Endothelial cell of umbilical vein (primary cell): ENCODE results near the gene TPCN2. TPM values are rescaled to one million over a fixed set of nuclear protein-coding genes. Genes with fewer than 3 reads are reported as not detected.

Experiments used
- BruUV-seq: library from RNA; stranded (reverse); fragments of 400-500 nt; replicated peaks from 2 replicates; lab custom pipeline; 2021; lab: Mats Ljungman, UMichigan
- CTCF ChIA-PET: fragments of 300-600, 350-600 bp; sonication (Branson Sonifier 250); formaldehyde crosslinking; loops from one replicate; lab custom pipeline; 2021; ENCODE audit warnings: antibody characterized with exemption, inconsistent platforms; lab: Charles Lee
- POLR2A ChIA-PET: fragments of 300-600, 350-600 bp; sonication (Branson Sonifier 250); formaldehyde crosslinking; loops from one replicate; lab custom pipeline; 2021; ENCODE audit warnings: antibody characterized with exemption, inconsistent platforms; lab: Charles Lee
- DNase-seq: peaks from one replicate; pipeline ENCODE4 v3.0.0-alpha.2; 2011; ENCODE audit warnings: low read depth, low spot score
- FAIRE-seq: peaks from 2 replicates; lab custom pipeline; 2011; peaks lifted over from hg19 to GRCh38; lab: Jason Lieb, UNC
- H2AFZ ChIP-seq: 2 replicates; pipeline ENCODE4 v1.6.0; 2012; ENCODE audit warnings: low read depth, low read length, control low read depth, inconsistent platforms
- H3K27ac ChIP-seq: 2 replicates; pipeline ENCODE4 v1.5.1; 2011; ENCODE audit warnings: low read depth, mild to moderate bottlenecking, control low read depth, low read length, moderate library complexity; ENCODE audit not compliant: insufficient read depth
- H3K27me3 ChIP-seq, 2 experiments: 2 replicates each; pipeline versions ENCODE4 v1.6.0 to v1.6.1; 2011; ENCODE audit warnings: low read length in 2 of 2, mixed read lengths in 1 of 2; ENCODE audit not compliant: control insufficient read depth in 2 of 2, insufficient read depth in 2 of 2
- H3K36me3 ChIP-seq, 2 experiments: 2 replicates in 1 of 2; 3 replicates in 1 of 2; pipeline ENCODE4 v1.5.1; 2011; ENCODE audit warnings: low read length in 2 of 2, mild to moderate bottlenecking in 1 of 2, moderate library complexity in 1 of 2; ENCODE audit not compliant: control insufficient read depth in 2 of 2, insufficient read depth in 2 of 2; ENCODE audit errors: extremely low read depth in 1 of 2
- H3K4me1 ChIP-seq: 3 replicates; pipeline ENCODE4 v1.5.1; 2011; ENCODE audit warnings: mild to moderate bottlenecking, low read length; ENCODE audit not compliant: control insufficient read depth, insufficient read depth; ENCODE audit errors: extremely low read depth
- H3K4me2 ChIP-seq: 2 replicates; pipeline ENCODE4 v1.6.1; 2011; ENCODE audit warnings: low read length, control low read depth, mixed read lengths; ENCODE audit not compliant: insufficient read depth
- H3K4me3 ChIP-seq, 3 experiments: fragments of 200-600 bp in 1 of 3; sonication (generic), shearing (Covaris generic) in 1 of 3; replicated peaks in 1 of 3; 2 replicates each; pipeline ENCODE4 v1.5.1; 2011 to 2016; ENCODE audit warnings: control low read depth in 3 of 3, low read length in 3 of 3, mild to moderate bottlenecking in 2 of 3, inconsistent platforms in 1 of 3, low read depth in 1 of 3, moderate library complexity in 1 of 3; ENCODE audit not compliant: insufficient read depth in 1 of 3
- H3K79me2 ChIP-seq: 2 replicates; pipeline ENCODE4 v1.6.0; 2012; ENCODE audit warnings: low read length, inconsistent platforms; ENCODE audit not compliant: control insufficient read depth, insufficient read depth
- H3K9ac ChIP-seq: replicated peaks from 2 replicates; pipeline ENCODE3; 2011; ENCODE audit warnings: low read length, control low read depth; ENCODE audit not compliant: insufficient read depth; ENCODE audit errors: extremely low read depth
- H3K9me1 ChIP-seq: replicated peaks from 3 replicates; pipeline ENCODE4 v1.6.0; 2011; ENCODE audit warnings: mild to moderate bottlenecking, low read length; ENCODE audit not compliant: control insufficient read depth, insufficient read depth; ENCODE audit errors: extremely low read depth
- H3K9me3 ChIP-seq: replicated peaks from 2 replicates; pipeline ENCODE4 v1.5.1; 2012; ENCODE audit warnings: low read length, inconsistent platforms; ENCODE audit not compliant: control insufficient read depth, insufficient read depth
- H4K20me1 ChIP-seq: replicated peaks from 2 replicates; pipeline ENCODE3; 2011; ENCODE audit warnings: mild to moderate bottlenecking, low read length; ENCODE audit not compliant: control insufficient read depth, insufficient read depth; ENCODE audit errors: extremely low read depth
- CTCF ChIP-seq, 2 donors: IDR thresholded peaks; 1 replicate in 1 of 2; 2 replicates in 1 of 2; pipeline ENCODE4 v1.5.1; 2011; ENCODE audit warnings: low read length in 2 of 2, mild to moderate bottlenecking in 2 of 2, moderate library complexity in 2 of 2, control low read depth in 1 of 2, inconsistent platforms in 1 of 2, low read depth in 1 of 2; ENCODE audit not compliant: insufficient read depth in 1 of 2; ENCODE audit errors: extremely low read depth in 1 of 2
- EZH2 ChIP-seq: IDR thresholded peaks from 2 replicates; pipeline ENCODE4 v1.6.1; 2012; ENCODE audit warnings: borderline replicate concordance, low read depth, mild to moderate bottlenecking, moderate library complexity, low read length, inconsistent platforms; ENCODE audit not compliant: severe bottlenecking
- FOS ChIP-seq: IDR thresholded peaks from 2 replicates; pipeline ENCODE4 v1.6.1; 2011; ENCODE audit warnings: mild to moderate bottlenecking, low read length, moderate library complexity, borderline replicate concordance; ENCODE audit not compliant: insufficient read depth
- GATA2 ChIP-seq: IDR thresholded peaks from 2 replicates; pipeline ENCODE4 v1.7.0; 2011; ENCODE audit warnings: low read depth, mild to moderate bottlenecking, moderate library complexity, mixed read lengths, low read length; ENCODE audit not compliant: insufficient read length, insufficient read depth
- MAX ChIP-seq: IDR thresholded peaks from 2 replicates; pipeline ENCODE4 v1.6.1; 2011; ENCODE audit not compliant: insufficient read depth, insufficient read length
- MYC ChIP-seq: IDR thresholded peaks from one replicate; pipeline ENCODE4 v1.6.1; 2011; ENCODE audit warnings: mild to moderate bottlenecking, low read depth, low read length
- POLR2A ChIP-seq: IDR thresholded peaks from 2 replicates; pipeline ENCODE4 v1.6.1; 2012; ENCODE audit warnings: low read depth, mild to moderate bottlenecking, control low read depth, low read length
- POLR2AphosphoS5 ChIP-seq: IDR thresholded peaks from 2 replicates; pipeline ENCODE4 v1.6.1; 2012; ENCODE audit warnings: low read depth, mild to moderate bottlenecking, control low read depth, low read length, moderate library complexity; ENCODE audit not compliant: insufficient read depth
- dilution Hi-C: fragments of 300-500 bp; cut with MboI; formaldehyde crosslinking; loops from one replicate; pipeline ENCODE4 v1.15.0; 2019; ENCODE audit warnings: low sequenced_read_pairs; ENCODE audit not compliant: extremely low pct_ligation_motif_present
- intact Hi-C: fragments of 100-400 bp; cut with micrococcal nuclease; formaldehyde crosslinking; loops from one replicate; pipeline ENCODE4 v1.10.0; 2022
- polyA plus RNA-seq, 4 experiments: library from polyadenylated mRNA; depleted of rRNA in 3 of 4; stranded (reverse) in 3 of 4; unstranded in 1 of 4; fragments of >200 nt; gene quantifications; 2 replicates each; pipeline versions ENCODE4 v1.2.1 to v1.2.3, GENCODE V29; 2011 to 2012; ENCODE audit warnings: missing spikeins in 1 of 4
- total RNA-seq: library from RNA; stranded (reverse); gene quantifications from 2 replicates; pipeline ENCODE4 v1.2.3, GENCODE V29; 2021

The TPCN2 gene
- total and polyA plus RNA-seq, 2 donors (not counting 3 experiments of a cell fraction or from before 2014, with no cell fraction given): 10.3 to 13.4 TPM

- TF ChIP-seq GATA2: no peak
- TF ChIP-seq MYC: no peak
- TF ChIP-seq EZH2: no peak
- no peak for TF ChIP-seq MAX
- TF ChIP-seq FOS: no peak
- TF ChIP-seq POLR2A: no peak
- TF ChIP-seq CTCF (IDR thresholded peaks at IDR 0.05; ENCODE audit: extremely low read depth in 1 of 2, insufficient read depth in 1 of 2, low read depth in 1 of 2, low read length in 2 of 2): no peak
- no peak for TF ChIP-seq POLR2AphosphoS5
- dilution Hi-C loops (loop anchor here (25.0 kb wide), 1 partner anchor 555 kb away; no protein-coding TSS in a partner anchor), intact Hi-C loops (loop anchor here (10.0 kb wide), 1 partner anchor 187 kb away; the partner anchor contains the start of gene MYEOV)
- Histone ChIP-seq H2AFZ (no peak overlapping the region), H3K4me2 (no peak overlapping the region), H3K36me3 (no peaks in the 10 kb centered on the region), H4K20me1 (no peaks in the 10 kb centered on the region), H3K79me2 (no peaks in the 10 kb centered on the region), H3K9me1 (no peaks in the 10 kb centered on the region), H3K27ac (no peak overlapping the region), H3K9me3 (no peaks in the 10 kb centered on the region), H3K9ac (no peak overlapping the region), H3K4me3 (no peak overlapping the region), H3K4me1 (peaks cover 5% of the 10 kb centered on the region), H3K27me3 (peaks cover 0 to 12% of the 10 kb centered on the region in 2 experiments)
- DNase-seq: no peak
- no peak for FAIRE-seq
- ChIA-PET CTCF (interaction anchor here (0.9 to 9.0 kb wide), 4 partner anchors 15 to 563 kb away, joined by 3 to 154 read pairs (median 3); partner anchors contain the start of gene CCND1), POLR2A (no interaction called here)
- BruUV-seq: no TSS peak
Observed at GRCh38 chr11:69107413-69107812, 58.7 kb downstream of the TPCN2 start.
